HG02588 (cell line): Measurements from ENCODE around the gene CKB.

Source experiments
- ATAC-seq: cut with Tn5 transposase; IDR thresholded peaks from one replicate; pipeline ENCODE4 v1.9.1; 2021; ENCODE audit warnings: mild to moderate bottlenecking, moderate library complexity; ENCODE audit not compliant: unreplicated experiment

CKB gene

GRCh38 chr14:103522649-103523574 lies at the start of gene CKB:
TSS of gene CKB (minus strand) at chr14:103522830. CDS start at chr14:103522493, 337 bp downstream.
- no peak for ATAC-seq

- no peak for ATAC-seq
Observed at GRCh38 chr14:103569408-103569807, 46.8 kb upstream of the CKB start.

GRCh38 chr14:103568952-103569351 lies 46.3 kb upstream of the CKB start:
- no peak for ATAC-seq

- ATAC-seq: no peak
Observed at GRCh38 chr14:103563844-103564505, 41.3 kb upstream of the CKB start.

GRCh38 chr14:103563226-103563620 lies 40.6 kb upstream of the CKB start:
- no peak for ATAC-seq

GRCh38 chr14:103562429-103563225 lies 40.0 kb upstream of the CKB start, which contains the start of the genes BAG5 and COA8:
TSS of gene BAG5 (minus strand) at chr14:103562657. CDS start at chr14:103561164, 1,493 bp downstream.
TSS of gene COA8 (plus strand) at chr14:103562960. CDS start at chr14:103563002, 42 bp downstream.
- peak; percentile 67 for ATAC-seq

GRCh38 chr14:103562179-103562428 lies 39.5 kb upstream of the CKB start:
- ATAC-seq: no peak

GRCh38 chr14:103561381-103562178 lies 39.0 kb upstream of the CKB start:
- peak; percentile 6 for ATAC-seq

GRCh38 chr14:103560691-103561090 lies 38.1 kb upstream of the CKB start:
- ATAC-seq: no peak

GRCh38 chr14:103559766-103560165 lies 37.1 kb upstream of the CKB start:
- ATAC-seq: no peak

GRCh38 chr14:103558071-103558882 lies 35.6 kb upstream of the CKB start:
- no peak for ATAC-seq

- ATAC-seq: no peak
Observed at GRCh38 chr14:103556946-103557758, 34.5 kb upstream of the CKB start.

GRCh38 chr14:103555559-103556337 lies 33.1 kb upstream of the CKB start:
- ATAC-seq: no peak

- ATAC-seq: no peak
Observed at GRCh38 chr14:103552846-103553210, 30.2 kb upstream of the CKB start.

GRCh38 chr14:103552011-103552845 lies 29.6 kb upstream of the CKB start:
- ATAC-seq: no peak

- no peak for ATAC-seq
Observed at GRCh38 chr14:103551338-103551762, 28.7 kb upstream of the CKB start.
